GM21528 (cell line): Measurements from ENCODE around the gene ZMYND8.
"Not testable (repeated sequence)": the region's sequence is repeated elsewhere in the genome, so short reads cannot be mapped to it uniquely, and the experiment has no call there.

Source experiments
- ATAC-seq: cut with Tn5 transposase; IDR thresholded peaks from one replicate; pipeline ENCODE4 v1.9.1; 2021; ENCODE audit warnings: mild to moderate bottlenecking, moderate library complexity; ENCODE audit not compliant: unreplicated experiment, low FRiP score

Gene ZMYND8

GRCh38 chr20:47195573-47195972 lies 160.9 kb downstream of the ZMYND8 start:
- ATAC-seq, result no peak

- no peak for ATAC-seq
These were observed 164.5 kb downstream of the ZMYND8 start for GRCh38 chr20:47191956-47192355.

- ATAC-seq, result no peak
These were observed 165.3 kb downstream of the ZMYND8 start for GRCh38 chr20:47191074-47191673.

GRCh38 chr20:47189060-47189459 lies 167.4 kb downstream of the ZMYND8 start:
- ATAC-seq, result no peak

GRCh38 chr20:47188540-47188939 lies 168.0 kb downstream of the ZMYND8 start:
- ATAC-seq, result no peak

- ATAC-seq, result no peak
These were observed 168.9 kb downstream of the ZMYND8 start for GRCh38 chr20:47187450-47188195.

GRCh38 chr20:47183367-47183766 lies 173.1 kb downstream of the ZMYND8 start:
- ATAC-seq, result no peak

- no peak for ATAC-seq
These were observed 175.2 kb downstream of the ZMYND8 start for GRCh38 chr20:47181056-47181862.

- no peak for ATAC-seq
These were observed 177.2 kb downstream of the ZMYND8 start for GRCh38 chr20:47179267-47179666.

GRCh38 chr20:47178851-47179250 lies 177.6 kb downstream of the ZMYND8 start:
- ATAC-seq, result no peak

GRCh38 chr20:47178277-47178676 lies 178.2 kb downstream of the ZMYND8 start:
- ATAC-seq, result no peak

GRCh38 chr20:47176217-47176616 lies 180.3 kb downstream of the ZMYND8 start:
- ATAC-seq, result not testable (repeated sequence)

- no peak for ATAC-seq
These were observed 181.0 kb downstream of the ZMYND8 start for GRCh38 chr20:47175493-47175892.

GRCh38 chr20:47174456-47175243 lies 181.8 kb downstream of the ZMYND8 start:
- no peak for ATAC-seq

GRCh38 chr20:47173596-47174216 lies 182.8 kb downstream of the ZMYND8 start:
- no peak for ATAC-seq

- no peak for ATAC-seq
These were observed 183.9 kb downstream of the ZMYND8 start for GRCh38 chr20:47172579-47172978.

GRCh38 chr20:47167846-47168245 lies 188.7 kb downstream of the ZMYND8 start:
- no peak for ATAC-seq

GRCh38 chr20:47165376-47165865 lies 191.1 kb downstream of the ZMYND8 start:
- no peak for ATAC-seq

GRCh38 chr20:47164140-47164539 lies 192.4 kb downstream of the ZMYND8 start:
- ATAC-seq, result no peak

- no peak for ATAC-seq
These were observed 195.1 kb downstream of the ZMYND8 start for GRCh38 chr20:47161411-47161810.
